Inflammatory macrophage treated with lipopolysaccharide for 4 hours (primary cell): ENCODE data around the gene ITGB8.

Source experiments
- DNase-seq: peaks from one replicate; pipeline ENCODE4 v3.0.0-alpha.2; 2020

ITGB8 gene

DNA sequence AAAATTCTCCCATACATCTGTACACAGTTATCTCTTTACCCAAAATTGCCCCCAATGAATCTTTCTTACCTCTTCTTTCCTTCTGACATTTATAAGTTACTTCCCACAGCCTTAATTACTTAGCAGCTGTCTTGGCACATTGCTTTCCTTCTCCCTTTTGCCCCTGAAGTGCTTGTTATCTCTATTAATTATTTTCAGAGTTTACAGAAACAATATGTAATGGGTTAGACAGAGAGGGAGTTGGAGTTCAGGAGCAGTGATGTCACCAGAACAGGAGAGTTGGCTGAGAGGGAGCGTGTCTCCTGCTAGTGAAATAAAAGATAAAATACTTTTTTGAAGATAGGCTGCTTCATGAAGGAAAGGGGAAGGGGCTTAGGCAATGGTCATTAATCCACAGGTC, 57.4 kb downstream of the ITGB8 start:
- no peak for DNase-seq

DNA sequence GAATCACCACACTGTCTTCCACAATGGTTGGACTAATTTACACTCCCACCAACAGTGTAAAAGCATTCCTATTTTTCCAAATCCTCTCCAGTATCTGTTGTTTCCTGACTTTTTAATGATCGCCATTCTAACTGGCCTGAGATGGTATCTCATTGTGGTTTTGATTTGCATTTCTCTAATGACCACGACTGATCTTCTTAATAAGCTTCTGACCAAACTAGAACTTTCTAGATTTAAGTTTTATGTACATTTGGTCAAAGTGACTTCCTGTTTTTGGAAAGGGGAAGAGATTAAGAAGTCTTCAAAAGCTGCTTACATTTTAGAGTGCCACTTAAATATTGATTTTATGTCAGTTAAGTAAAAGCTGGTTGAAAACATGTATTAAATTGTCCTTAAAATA, 58.5 kb downstream of the ITGB8 start:
- peak; percentile 60 for DNase-seq

DNA sequence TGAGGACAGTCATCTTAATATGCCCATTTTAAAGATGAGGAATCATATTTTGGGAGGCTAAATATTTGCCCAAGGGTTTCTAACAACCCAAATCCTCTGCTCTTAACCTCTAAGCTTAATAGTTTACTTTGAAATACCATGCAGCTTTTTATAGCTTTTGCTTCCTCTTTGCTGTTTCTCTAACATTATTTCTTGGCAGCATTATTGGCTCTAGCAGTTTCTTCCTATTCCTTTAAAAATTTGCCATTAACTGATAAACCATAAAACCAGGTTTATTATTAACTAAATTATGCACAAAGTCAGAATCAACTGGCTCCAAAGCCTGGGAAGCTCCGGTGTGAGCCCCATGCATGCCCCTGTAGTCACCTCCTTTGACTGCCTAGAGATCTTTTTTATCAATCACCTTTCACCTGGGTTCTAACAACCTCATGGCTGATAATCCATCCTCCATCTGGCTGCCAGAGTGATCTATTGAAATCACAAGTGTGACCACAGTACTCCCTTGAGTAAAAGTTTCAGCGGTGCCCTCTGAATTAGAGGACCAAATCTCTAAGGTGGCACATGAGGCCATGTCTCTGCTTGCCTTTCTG, 62.4 kb downstream of the ITGB8 start:
- no peak for DNase-seq

- no peak for DNase-seq
These were observed 62.9 kb downstream of the ITGB8 start for GRCh38 chr7:20393616-20394015.

DNA sequence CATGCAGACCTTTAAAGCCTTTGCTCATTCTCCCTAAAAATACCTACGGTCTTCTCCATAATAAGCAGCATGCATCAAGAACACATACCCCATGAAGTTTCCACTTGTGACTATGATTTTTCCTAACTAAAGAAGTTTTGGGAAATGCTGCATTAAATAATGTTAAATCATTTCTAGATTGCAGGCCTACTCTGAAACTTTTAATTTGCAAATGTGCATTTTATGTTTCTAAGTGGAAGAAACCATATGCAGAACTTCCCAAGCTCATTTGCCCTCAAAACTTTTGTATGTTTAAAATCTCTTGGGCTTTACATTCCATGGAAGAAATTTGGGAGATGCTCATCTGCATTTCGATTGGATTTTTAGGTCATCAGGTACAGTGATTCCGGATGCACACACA, 63.6 kb downstream of the ITGB8 start:
- no peak for DNase-seq

DNA sequence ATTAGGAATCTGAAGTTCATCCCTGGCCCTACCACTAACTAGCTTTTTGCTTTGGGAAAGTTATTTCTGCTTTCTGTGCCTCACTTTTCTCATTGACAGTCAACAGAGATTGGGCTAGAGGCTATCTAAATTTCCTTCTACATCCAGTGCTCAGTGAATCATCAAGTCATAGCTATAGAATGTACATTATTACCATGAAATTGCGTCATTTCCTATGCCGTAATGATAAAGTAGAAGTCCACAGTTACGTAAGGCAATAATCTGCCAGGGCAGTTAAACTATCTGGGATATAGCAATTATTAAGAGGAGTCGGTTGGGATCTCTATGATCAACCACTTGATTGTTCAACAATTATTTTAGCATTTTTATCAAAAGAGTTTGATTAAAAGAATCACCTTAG, 64.4 kb downstream of the ITGB8 start:
- peak; percentile 96 for DNase-seq

GRCh38 chr7:20395511-20395910, 64.8 kb downstream of the ITGB8 start:
- DNase-seq = no peak

DNA sequence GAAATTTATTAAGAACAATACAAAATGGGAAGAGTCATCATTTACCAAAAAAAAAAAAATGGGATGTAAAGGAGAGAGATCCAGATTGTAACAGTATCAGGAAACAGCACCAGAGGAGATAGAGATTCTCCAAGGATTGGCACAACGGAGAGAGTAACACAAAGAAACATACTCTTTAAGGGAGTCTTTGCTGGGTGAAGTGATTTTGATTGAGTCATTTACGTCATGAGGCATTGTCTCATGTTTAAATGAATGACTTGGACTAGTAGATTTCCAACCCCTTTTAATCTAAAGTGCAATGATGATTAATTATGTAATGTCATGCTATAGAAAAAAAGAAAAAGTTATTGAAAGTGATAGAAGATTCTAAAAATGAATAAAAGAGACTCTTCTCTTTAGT, 68.8 kb downstream of the ITGB8 start:
- DNase-seq = peak; percentile 66

DNA sequence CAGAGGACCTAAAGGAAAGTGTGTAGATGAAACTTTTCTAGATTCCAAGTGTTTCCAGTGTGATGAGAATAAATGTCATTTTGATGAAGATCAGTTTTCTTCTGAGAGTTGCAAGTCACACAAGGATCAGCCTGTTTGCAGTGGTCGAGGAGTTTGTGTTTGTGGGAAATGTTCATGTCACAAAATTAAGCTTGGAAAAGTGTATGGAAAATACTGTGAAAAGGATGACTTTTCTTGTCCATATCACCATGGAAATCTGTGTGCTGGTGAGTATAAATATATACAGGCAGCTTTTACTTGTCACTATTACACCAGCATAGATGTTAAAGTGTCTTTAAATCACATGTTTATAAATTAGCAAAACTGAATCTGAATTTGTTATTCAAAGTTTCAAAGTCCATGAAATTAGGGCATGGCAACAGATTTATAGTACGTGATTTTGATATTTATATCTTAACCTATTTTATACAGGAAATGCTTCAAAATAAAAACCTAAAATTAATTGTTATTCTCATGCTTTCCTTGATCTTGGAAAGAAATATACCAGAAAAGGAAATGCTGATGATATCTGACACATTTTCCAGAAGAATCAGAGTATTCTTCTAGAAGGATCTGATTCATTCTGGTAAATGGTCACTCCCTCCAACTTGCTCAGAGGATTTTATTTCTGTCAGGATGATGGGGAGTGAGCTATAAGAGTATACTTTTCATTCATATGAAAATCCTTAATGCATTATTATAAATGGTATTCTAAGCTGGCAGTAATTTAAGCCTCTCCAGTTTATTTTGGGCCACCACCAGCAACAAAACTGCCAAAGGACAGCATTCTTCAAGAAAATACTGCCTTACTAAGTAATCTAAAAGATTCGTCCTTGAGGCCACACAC, 71.4 kb downstream of the ITGB8 start:
- DNase-seq = no peak

DNA sequence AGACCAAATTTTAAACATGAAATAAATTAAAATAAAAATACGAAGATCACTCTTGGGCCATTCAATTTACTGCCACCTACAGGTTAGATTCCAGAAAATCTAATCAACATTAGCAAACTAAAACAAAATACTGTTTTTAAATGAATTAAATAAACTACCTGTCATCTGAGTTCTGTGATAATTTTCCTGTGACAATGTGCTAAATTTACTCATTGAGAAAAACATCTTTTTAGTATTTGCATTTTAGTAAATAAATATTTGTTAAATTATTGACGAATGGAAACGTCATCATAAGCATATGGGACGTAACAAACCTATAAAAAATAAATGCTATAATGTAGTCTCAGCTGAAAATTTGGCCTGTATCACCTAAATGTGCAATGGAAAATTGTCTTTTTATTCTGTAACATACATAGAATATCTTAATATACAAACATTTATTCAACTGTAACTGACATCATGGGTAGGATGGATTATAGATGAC, 72.1 kb downstream of the ITGB8 start:
- DNase-seq = no peak

- DNase-seq = no peak
These were observed 72.6 kb downstream of the ITGB8 start for GRCh38 chr7:20403331-20403730.

DNA sequence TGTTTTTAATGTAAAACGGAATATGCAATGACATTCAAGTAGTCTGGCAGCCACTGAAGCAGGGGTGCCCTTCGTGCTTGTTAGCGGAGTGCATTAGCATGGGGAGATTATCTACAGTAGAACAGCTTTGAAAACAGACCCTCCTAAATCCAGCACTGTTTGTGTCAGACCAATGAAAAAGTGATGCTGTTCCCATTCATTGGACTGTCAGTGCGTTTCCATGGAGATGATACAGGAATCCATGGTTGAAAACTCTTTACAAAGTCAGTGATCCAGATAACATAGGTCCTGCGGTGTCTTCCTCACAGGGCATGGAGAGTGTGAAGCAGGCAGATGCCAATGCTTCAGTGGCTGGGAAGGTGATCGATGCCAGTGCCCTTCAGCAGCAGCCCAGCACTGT, 73.6 kb downstream of the ITGB8 start:
- DNase-seq = no peak

DNA sequence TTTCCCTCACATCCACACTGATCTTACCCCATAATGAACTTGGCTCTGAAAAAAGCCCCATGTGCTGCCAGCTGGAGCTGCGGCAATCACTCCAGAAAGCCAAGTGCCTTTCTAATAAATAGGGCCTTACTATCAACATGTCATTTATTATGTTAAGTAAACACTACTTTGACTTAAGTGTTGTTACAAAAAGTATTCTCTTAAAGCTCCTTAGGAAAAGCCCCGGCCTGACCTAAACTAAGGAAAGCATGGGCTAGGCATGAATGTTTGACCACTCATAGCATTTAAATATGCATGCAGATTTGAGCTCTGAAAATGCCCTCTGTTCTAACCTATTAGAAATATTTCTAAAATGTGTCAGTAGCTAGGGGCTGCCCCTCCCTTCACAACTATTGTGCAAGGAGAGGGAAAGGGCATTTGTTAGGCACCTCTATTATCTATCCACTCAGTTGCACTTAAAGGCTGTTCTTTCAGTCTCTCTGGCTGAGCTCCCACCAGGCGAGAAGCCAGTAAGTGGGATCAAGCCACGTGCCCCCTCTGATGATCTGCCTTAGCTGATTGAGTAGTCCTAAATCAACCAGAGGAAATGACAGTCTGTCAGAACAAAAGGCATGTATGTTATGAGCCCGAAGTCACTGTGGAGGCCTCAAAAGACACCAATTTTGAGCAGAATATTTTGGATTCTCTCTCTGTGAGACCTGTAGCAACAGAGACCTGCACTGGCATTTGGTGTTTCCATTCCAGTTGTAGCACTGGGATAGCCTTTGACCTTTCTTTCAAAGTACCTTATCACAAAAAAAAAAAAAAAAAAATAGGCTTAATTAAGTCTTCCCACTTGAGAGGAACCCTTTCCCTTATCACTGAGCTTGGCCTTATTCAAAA, 77.1 kb downstream of the ITGB8 start:
- peak; percentile 45 for DNase-seq

DNA sequence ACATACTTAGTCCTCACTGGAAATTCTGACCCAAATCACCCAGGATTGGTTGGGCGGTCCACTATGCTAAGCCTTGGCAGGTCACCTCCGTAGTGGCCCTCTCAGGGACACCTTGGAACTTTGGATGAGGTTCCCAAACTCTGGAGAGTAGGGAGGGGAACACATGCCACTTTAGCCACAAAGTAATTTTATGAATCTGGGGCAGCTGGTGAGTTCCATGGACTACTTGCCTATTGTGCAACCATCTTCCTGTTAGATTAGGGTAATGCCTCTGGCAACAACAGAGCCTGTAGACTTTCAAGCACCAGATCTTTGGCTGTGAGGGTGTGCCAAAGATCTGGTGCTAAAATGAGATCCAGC, 77.7 kb downstream of the ITGB8 start:
- peak; percentile 34 for DNase-seq

- no peak for DNase-seq
These were observed 79.3 kb downstream of the ITGB8 start for GRCh38 chr7:20409961-20410360.

DNA sequence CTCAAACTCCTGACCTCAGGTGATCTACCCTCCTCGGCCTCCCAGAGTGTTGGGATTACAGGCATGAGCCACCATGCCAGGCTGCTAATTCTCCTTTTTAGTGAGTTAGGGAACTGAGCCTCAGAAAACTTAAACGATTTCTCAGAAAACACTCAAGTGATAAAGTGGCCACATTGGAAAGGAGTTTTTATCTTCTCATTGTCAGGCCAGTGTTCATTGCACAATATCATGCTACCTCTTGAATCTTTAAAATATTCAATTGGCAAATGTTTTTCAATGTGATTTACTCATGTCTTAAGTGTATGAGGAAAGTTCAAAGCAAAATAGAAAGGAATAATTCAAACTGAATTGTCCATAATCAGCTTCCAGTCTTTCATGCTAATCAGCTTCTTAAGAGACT, 80.7 kb downstream of the ITGB8 start:
- no peak for DNase-seq

GRCh38 chr7:20412032-20412431, 81.3 kb downstream of the ITGB8 start:
- peak; percentile 65 for DNase-seq

- peak; percentile 80 for DNase-seq
These were observed 86.6 kb downstream of the ITGB8 start for GRCh38 chr7:20417260-20417659.

- DNase-seq = no peak
These were observed 87.1 kb downstream of the ITGB8 start for GRCh38 chr7:20417675-20418382.

GRCh38 chr7:20424500-20424899, 93.8 kb downstream of the ITGB8 start:
- no peak for DNase-seq

GRCh38 chr7:20430664-20431063, 100.0 kb downstream of the ITGB8 start:
- DNase-seq = no peak

DNA sequence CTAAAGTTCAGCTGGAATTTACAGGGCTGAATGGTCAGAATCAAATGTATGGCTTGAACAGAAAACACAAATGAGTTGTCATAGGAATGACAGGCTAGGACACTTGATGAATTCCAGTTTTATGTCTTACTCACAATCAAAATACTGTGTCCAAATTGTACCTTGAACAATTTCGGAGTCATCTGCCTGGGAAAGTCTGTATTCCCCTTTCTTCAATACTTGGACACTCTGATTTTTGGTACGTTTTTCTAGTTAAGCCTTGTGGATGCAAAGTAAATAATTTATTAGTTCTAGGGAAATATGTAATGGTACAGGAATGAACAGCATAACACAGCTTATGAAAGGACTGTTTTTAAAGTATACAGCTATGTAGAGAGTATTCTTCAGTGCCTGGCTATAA, 100.4 kb downstream of the ITGB8 start:
- DNase-seq = no peak

DNA sequence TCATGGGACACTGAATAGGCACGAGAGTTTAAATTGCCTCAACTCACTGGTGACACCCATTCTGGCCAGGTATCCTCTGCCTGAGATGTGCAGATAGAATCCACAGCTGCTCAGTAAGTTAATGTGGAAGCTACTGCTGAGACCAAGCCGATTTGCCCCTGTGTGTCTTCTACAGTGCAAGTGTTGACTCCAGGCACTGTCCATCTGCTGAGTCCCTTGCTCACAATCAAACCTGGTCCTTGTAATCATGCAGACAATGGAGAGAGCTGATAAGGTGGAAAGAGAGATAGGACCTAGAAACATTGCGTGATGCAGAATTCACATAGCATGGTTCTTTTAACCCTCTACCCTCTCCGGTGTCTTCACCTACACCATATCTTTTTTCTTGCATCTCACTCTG, 101.4 kb downstream of the ITGB8 start:
- DNase-seq = no peak
